Bone marrow (tissue), 2 donors: ENCODE results near the gene OR1K1.
"Not testable (repeated sequence)": the region's sequence is repeated elsewhere in the genome, so short reads cannot be mapped to it uniquely, and the experiment has no call there.

Experiments
- DNase-seq, 2 donors: peaks; one replicate each; lab custom pipeline; 2025; lab: John Stamatoyannopoulos, UW

OR1K1 gene

DNA sequence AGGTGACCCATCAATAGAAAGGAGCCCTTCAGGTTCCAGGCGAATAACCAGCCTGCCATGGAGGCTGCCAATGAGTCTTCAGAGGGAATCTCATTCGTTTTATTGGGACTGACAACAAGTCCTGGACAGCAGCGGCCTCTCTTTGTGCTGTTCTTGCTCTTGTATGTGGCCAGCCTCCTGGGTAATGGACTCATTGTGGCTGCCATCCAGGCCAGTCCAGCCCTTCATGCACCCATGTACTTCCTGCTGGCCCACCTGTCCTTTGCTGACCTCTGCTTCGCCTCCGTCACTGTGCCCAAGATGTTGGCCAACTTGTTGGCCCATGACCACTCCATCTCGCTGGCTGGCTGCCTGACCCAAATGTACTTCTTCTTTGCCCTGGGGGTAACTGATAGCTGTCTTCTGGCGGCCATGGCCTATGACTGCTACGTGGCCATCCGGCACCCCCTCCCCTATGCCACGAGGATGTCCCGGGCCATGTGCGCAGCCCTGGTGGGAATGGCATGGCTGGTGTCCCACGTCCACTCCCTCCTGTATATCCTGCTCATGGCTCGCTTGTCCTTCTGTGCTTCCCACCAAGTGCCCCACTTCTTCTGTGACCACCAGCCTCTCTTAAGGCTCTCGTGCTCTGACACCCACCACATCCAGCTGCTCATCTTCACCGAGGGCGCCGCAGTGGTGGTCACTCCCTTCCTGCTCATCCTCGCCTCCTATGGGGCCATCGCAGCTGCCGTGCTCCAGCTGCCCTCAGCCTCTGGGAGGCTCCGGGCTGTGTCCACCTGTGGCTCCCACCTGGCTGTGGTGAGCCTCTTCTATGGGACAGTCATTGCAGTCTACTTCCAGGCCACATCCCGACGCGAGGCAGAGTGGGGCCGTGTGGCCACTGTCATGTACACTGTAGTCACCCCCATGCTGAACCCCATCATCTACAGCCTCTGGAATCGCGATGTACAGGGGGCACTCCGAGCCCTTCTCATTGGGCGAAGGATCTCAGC lies at the start of gene OR1K1:
TSS of gene OR1K1 (plus strand) at position 58 of the 995 bp plus-strand sequence. CDS start at position 58, 0 bp downstream.
- DNase-seq, result no peak

DNA sequence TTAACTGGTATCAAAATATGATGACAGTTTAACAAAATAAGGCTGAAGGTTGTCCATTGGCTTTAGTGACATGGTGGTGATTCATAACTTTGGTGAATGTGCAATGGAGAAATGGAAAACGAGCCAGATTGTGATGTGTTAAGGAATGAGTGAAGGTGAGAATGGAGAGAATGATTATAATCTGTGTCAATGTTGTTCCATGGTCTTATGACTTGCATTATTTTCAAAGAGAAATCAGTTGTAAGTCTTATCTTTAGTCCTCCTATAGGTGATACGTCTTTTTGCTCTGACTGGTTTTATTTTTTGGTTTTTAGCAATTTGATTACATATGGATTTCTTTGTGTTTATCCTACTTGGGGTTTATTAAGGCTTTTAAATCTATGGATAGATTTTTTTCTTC lies 45.1 kb upstream of the OR1K1 start:
- DNase-seq, result no peak

GRCh38 chr9:122767817-122768216 lies 32.1 kb upstream of the OR1K1 start:
- DNase-seq, result no peak

- DNase-seq, result no peak
These were observed 22.9 kb upstream of the OR1K1 start for GRCh38 chr9:122777052-122777451.

- DNase-seq, result no peak
These were observed 21.8 kb upstream of the OR1K1 start for GRCh38 chr9:122777935-122778627.

DNA sequence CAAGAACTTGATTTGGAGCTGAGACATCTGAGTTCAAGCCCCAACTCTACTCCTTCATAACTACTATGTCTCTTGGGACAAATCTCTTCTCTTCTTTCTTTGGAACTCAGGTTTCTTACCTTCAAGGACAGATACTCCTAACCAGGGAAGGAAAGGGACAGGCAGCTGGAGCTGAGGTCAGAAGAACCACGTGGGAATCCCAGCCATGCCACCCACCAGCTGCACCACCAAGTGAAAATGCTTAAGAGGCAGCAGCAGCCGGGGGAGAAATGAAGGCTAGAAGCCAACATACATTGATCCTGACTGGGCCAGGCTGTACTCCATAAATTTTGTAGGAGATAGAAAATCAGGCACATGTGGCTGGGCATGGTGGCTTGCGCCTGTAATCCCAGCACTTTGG lies 20.7 kb upstream of the OR1K1 start:
- no peak for DNase-seq

DNA sequence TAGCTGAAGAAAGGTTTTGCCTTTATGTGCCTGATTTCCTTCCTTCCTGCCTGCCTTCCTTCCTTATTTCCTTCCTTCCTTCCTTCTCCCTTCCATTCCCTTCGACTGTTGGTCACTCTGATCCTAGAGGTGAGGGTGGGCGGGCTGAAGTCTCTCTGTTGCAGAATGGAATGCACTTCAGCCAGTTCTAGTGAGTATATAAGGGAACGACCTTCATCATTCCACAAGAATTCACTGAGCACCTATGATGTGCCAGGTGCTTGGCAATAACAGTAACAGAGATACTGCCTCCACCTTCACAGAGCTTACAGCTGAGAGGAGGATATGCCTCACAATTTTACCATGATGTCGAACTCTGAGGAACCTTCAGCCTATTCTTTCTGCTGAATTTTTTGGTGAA lies 19.9 kb upstream of the OR1K1 start:
- DNase-seq, result no peak

GRCh38 chr9:122781671-122782070 lies 18.3 kb upstream of the OR1K1 start:
- no peak for DNase-seq

GRCh38 chr9:122785269-122785668 lies 14.7 kb upstream of the OR1K1 start:
- DNase-seq, result no peak

GRCh38 chr9:122786338-122786737 lies 13.6 kb upstream of the OR1K1 start:
- no peak for DNase-seq

GRCh38 chr9:122788831-122789230 lies 11.1 kb upstream of the OR1K1 start, which contains the start of gene OR5C1:
OR5C1 (plus strand) TSS chr9:122788933; CDS start chr9:122788933, 0 bp downstream.
- no peak for DNase-seq

DNA sequence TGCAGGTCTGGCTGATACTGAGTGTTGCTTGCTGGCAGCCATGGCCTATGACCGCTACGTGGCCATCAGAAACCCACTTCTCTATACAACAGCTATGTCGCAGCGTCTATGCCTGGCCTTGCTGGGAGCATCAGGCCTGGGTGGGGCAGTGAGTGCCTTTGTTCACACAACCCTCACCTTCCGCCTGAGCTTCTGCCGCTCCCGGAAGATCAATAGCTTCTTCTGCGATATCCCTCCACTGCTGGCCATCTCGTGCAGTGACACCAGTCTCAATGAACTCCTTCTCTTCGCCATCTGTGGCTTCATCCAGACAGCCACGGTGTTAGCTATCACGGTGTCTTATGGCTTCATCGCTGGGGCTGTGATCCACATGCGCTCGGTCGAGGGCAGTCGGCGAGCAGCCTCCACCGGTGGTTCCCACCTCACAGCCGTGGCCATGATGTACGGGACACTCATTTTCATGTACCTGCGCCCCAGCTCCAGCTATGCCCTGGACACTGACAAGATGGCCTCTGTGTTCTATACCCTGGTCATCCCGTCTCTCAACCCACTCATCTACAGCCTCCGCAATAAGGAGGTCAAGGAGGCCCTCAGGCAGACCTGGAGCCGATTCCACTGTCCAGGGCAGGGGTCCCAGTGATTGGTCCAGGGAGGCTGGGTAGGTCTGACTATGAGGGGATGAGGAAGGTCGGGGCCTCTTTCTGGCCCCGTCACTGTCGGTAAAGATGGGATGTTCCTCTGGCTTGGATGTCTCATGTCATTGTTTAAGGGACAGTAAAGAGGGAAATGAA lies 10.5 kb upstream of the OR1K1 start:
- DNase-seq, result no peak

GRCh38 chr9:122791872-122792669 lies 7.9 kb upstream of the OR1K1 start:
- no peak for DNase-seq

- no peak for DNase-seq
These were observed 2.4 kb upstream of the OR1K1 start for GRCh38 chr9:122797316-122798063.

DNA sequence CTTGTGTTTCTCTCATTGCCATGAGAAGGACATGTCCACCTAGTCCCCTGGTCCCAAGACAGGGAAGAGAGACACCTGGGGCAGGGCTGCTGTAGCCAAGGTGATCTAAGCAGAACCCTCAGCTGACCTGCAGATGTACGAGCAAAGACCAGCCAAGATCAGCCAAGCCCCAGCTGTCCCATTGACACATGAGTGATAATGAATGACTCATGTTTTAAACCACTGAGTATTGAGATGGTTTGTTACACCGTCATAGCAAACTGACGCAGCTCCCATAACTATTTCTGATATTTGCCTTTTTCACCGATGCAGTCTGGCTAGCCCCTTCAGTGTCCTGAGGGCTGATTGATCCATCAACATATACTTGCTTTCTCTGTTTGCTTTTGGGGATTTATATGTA lies 6.7 kb downstream of the OR1K1 start:
- DNase-seq, result no peak

- DNase-seq, result no peak
These were observed 7.5 kb downstream of the OR1K1 start for GRCh38 chr9:122807271-122807900.

GRCh38 chr9:122808141-122808540 lies 8.2 kb downstream of the OR1K1 start:
- DNase-seq, result no peak

DNA sequence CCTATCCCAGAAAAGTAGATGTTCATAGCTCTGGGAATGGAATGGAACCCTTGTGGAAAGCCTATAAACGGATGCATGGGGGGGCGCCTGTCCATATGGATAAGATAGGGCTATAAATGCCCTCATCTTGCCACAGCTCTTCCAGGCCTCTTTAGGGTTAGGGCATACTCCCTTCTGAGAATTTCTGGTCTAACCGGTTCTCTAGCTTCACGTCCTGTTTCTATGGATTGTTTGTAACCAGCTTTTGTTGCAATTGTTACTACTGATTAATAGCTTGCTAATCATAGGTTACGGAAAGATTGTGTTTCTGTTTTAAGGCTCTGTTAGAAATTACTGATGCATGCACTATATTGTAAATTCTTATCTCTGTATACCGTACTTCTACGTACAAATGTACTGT lies 9.3 kb downstream of the OR1K1 start:
- DNase-seq, result not testable (repeated sequence)

DNA sequence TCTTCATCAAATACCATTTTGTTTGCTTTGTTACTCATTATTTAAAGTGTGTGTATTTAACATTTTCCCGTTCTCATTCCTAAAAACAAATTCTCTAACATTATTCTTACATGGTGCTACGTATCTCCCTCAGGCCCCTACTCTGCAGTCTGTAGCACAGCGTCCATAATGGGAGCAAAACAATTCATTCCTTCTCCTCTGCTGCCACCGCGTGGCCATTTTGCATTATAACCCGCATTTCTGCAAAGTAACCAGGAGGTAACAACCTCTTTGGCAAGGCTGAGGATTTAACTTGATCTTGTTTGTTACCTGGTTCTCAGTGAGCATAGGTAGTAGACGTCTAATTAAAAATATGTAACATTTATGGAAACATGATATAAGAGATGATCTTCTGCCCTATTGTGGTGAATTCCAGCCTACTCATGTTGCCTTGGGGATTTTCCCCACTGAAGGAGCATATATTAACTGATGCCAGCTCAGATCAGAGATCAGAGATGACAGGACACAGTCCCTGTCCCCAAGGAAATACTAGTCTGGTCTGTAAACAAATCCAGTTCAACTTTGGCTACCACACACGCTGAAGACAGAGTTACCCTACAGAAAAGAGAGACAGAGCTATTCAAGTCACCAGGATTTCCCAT lies 10.5 kb downstream of the OR1K1 start:
- peak; percentile 20 to 56 for DNase-seq

DNA sequence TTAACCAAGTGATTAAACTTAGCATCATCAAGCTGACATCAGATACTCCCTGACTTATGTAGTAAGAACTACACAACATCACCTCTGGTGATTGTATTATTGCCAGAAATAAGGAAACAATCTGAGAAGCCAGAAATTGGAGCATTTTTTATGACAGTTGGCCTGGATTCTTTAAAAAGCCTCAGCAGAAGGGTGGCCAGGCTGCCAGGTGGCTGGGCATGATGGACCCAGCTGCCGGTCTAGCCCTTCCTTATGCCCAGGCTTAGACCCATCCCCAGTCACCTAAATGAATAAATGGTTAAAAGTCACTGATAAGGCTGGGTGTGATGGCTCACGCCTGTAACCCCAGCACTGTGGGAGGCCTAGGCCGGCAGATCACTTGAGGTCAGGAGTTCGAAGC lies 12.8 kb downstream of the OR1K1 start:
- DNase-seq, result no peak
